ENCODE data around the gene SRMS. TPM values are rescaled to one million over a fixed set of nuclear protein-coding genes. Genes with fewer than 3 reads are reported as not detected.

Gene SRMS
- total and polyA plus RNA-seq, 2 donors (not counting 3 experiments of a cell fraction or from before 2014, with no cell fraction given), result not detected

DNA sequence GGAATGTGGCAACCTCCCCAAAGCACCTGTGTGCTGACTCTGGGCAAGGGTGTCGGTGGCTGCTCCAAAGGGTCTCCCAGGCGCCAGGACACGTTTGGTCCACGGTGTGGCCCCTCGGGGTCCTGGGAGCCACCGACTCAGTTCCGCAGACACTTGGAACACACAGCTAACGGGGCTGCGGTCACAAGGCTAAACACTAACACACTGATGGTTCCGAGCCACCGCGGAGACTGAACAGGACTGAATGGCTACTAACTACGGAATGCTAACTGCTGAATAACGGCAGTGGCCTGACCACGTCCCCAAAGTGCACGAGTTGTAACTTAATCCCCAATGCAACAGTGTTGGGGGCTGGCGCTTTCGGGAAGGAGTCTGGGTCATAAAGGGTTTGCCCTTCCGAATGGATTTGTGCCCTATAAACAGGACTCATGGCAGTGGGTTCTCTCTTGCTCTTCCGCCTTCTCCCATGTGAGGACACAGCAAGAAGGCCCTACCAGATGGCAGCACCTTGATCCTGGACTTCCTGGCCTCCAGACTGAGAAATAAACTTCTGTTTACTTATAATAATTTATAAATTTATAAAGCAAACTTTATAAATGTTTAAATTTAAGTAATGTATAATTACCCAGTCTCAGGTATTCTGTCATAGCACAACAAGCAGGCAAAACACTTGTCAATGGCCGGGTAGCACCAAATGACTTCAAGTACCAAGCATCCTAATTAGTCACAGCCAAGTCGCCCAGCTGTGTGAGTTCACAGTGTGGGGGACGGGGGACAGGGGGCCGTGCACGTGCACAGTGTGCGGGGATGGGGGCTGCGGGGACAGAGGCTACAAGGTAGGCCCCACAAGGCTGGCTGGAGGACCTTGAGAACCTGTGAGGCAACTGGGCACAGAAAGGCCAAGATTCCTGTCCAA lies 46.4 kb downstream of the SRMS start:
- no peak for FAIRE-seq
- POLR2A ChIA-PET, result no interaction called here
- Histone ChIP-seq H3K4me3 (replicated peaks in 1 of 3; ENCODE audit: insufficient read depth in 1 of 3, low read depth in 1 of 3, low read length in 3 of 3) (no peak overlapping the region), H3K9me3 (replicated peaks; ENCODE audit: control insufficient read depth, insufficient read depth, low read length) (no peaks in the 10 kb centered on the region), H3K4me1 (ENCODE audit: control insufficient read depth, extremely low read depth, insufficient read depth, low read length) (no peaks in the 10 kb centered on the region), H3K27me3 (ENCODE audit: control insufficient read depth in 2 of 2, insufficient read depth in 2 of 2, low read length in 2 of 2) (no peaks in the 10 kb centered on the region), H3K9me1 (replicated peaks; ENCODE audit: control insufficient read depth, extremely low read depth, insufficient read depth, low read length) (no peaks in the 10 kb centered on the region), H2AFZ (ENCODE audit: low read depth, low read length) (no peak overlapping the region), H3K36me3 (ENCODE audit: control insufficient read depth in 2 of 2, extremely low read depth in 1 of 2, insufficient read depth in 2 of 2, low read length in 2 of 2) (no peaks in the 10 kb centered on the region), H3K79me2 (ENCODE audit: control insufficient read depth, insufficient read depth, low read length) (no peaks in the 10 kb centered on the region), H3K9ac (replicated peaks; ENCODE audit: extremely low read depth, insufficient read depth, low read length) (no peak overlapping the region), H4K20me1 (replicated peaks; ENCODE audit: control insufficient read depth, extremely low read depth, insufficient read depth, low read length) (no peaks in the 10 kb centered on the region), H3K27ac (ENCODE audit: insufficient read depth, low read depth, low read length) (no peak overlapping the region), H3K4me2 (ENCODE audit: insufficient read depth, low read length) (no peak overlapping the region)
- no TSS peak for BruUV-seq (replicated peaks)
- CTCF ChIA-PET, result no interaction called here
- dilution Hi-C loops (cut with MboI; ENCODE audit: extremely low pct_ligation_motif_present, low sequenced_read_pairs), result no loop called here
- no peak for TF ChIP-seq GATA2 (IDR thresholded peaks at IDR 0.05; ENCODE audit: insufficient read depth, insufficient read length, low read depth, low read length)
- no peak for TF ChIP-seq JUN (IDR thresholded peaks at IDR 0.05; ENCODE audit: borderline replicate concordance, insufficient read depth, insufficient read length, low read depth)
- no peak for DNase-seq (ENCODE audit: low read depth, low spot score)
- intact Hi-C loops (cut with micrococcal nuclease), result no loop called here

DNA sequence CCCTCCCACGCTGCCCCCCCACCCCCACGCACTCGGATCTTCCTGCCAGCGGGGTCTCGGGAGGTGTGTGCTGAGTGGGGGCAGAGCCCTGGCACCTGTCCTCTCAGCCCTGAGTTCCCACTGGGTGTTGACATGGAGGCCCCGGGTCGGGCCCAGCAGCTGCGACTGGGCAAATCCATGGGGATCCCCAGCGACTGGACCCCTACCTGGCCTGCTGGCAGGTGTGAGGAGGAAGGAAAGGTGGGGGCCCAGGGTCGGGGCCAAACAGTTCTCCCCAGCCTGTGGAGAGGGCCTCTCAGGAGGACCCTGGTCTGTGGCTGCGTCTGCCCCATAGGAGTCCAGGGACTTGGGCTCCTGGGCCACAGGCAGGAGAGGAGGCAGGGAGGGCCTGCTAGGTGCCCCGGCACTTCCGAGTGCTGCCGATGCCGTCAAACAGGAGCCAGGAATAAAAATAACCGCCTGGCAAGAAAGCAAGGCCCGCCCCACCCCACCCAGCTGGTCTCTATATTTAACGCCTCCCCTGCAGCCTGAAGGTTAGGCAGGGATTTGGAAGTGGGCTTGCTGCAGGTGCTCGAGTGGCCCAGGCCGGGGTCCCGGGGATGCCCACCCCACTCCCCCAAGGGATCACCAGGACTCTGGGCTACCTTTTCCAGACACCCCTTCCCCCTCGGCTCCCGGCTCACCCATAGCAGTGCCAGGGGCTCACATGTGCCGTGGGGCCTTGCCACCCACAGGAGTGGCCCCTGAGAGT lies 47.2 kb downstream of the SRMS start:
- ChIA-PET POLR2A (no interaction called here), CTCF (no interaction called here)
- DNase-seq (ENCODE audit: low read depth, low spot score) (no peak), FAIRE-seq (no peak)
- dilution Hi-C loops (cut with MboI; ENCODE audit: extremely low pct_ligation_motif_present, low sequenced_read_pairs) (no loop called here), intact Hi-C loops (cut with micrococcal nuclease) (no loop called here)
- Histone ChIP-seq H3K4me3 (replicated peaks in 1 of 3; ENCODE audit: insufficient read depth in 1 of 3, low read depth in 1 of 3, low read length in 3 of 3) (no peak overlapping the region), H3K9ac (replicated peaks; ENCODE audit: extremely low read depth, insufficient read depth, low read length) (no peak overlapping the region), H3K4me1 (ENCODE audit: control insufficient read depth, extremely low read depth, insufficient read depth, low read length) (no peaks in the 10 kb centered on the region), H3K9me3 (replicated peaks; ENCODE audit: control insufficient read depth, insufficient read depth, low read length) (no peaks in the 10 kb centered on the region), H4K20me1 (replicated peaks; ENCODE audit: control insufficient read depth, extremely low read depth, insufficient read depth, low read length) (no peaks in the 10 kb centered on the region), H3K79me2 (ENCODE audit: control insufficient read depth, insufficient read depth, low read length) (no peaks in the 10 kb centered on the region), H3K27ac (ENCODE audit: insufficient read depth, low read depth, low read length) (no peak overlapping the region), H2AFZ (ENCODE audit: low read depth, low read length) (no peak overlapping the region), H3K36me3 (ENCODE audit: control insufficient read depth in 2 of 2, extremely low read depth in 1 of 2, insufficient read depth in 2 of 2, low read length in 2 of 2) (no peaks in the 10 kb centered on the region), H3K4me2 (ENCODE audit: insufficient read depth, low read length) (no peak overlapping the region), H3K9me1 (replicated peaks; ENCODE audit: control insufficient read depth, extremely low read depth, insufficient read depth, low read length) (no peaks in the 10 kb centered on the region), H3K27me3 (ENCODE audit: control insufficient read depth in 2 of 2, insufficient read depth in 2 of 2, low read length in 2 of 2) (no peaks in the 10 kb centered on the region)
- TF ChIP-seq FOS (IDR thresholded peaks at IDR 0.05; ENCODE audit: borderline replicate concordance, insufficient read depth, low read length) (no peak), JUN (IDR thresholded peaks at IDR 0.05; ENCODE audit: borderline replicate concordance, insufficient read depth, insufficient read length, low read depth) (no peak), CTCF (IDR thresholded peaks at IDR 0.05; ENCODE audit: extremely low read depth in 1 of 2, insufficient read depth in 1 of 2, low read depth in 1 of 2, low read length in 2 of 2) (no peak), MYC (IDR thresholded peaks at IDR 0.05; ENCODE audit: low read depth, low read length) (no peak), GATA2 (IDR thresholded peaks at IDR 0.05; ENCODE audit: insufficient read depth, insufficient read length, low read depth, low read length) (no peak), EZH2 (IDR thresholded peaks at IDR 0.05; ENCODE audit: borderline replicate concordance, low read depth, low read length, severe bottlenecking) (no peak), POLR2AphosphoS5 (IDR thresholded peaks at IDR 0.05; ENCODE audit: insufficient read depth, low read depth, low read length) (no peak), POLR2A (IDR thresholded peaks at IDR 0.05; ENCODE audit: low read depth, low read length) (no peak)
- TF ChIP-seq, protein P1, sequence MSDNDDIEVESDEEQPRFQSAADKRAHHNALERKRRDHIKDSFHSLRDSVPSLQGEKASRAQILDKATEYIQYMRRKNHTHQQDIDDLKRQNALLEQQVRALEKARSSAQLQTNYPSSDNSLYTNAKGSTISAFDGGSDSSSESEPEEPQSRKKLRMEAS (IDR thresholded peaks at IDR 0.05; ENCODE audit: insufficient read depth, insufficient read length), result no peak
- no TSS peak for BruUV-seq (replicated peaks)

Measured in endothelial cell of umbilical vein (primary cell).